Gastrocnemius medialis (tissue), 4 donors: ENCODE data around the gene INTS11. TPM values are rescaled to one million over a fixed set of nuclear protein-coding genes. Genes with fewer than 3 reads are reported as not detected.

Experiments used
- ATAC-seq, 2 donors: fragments of 150-250 bp; one replicate each; pipeline ENCODE4 v1.9.1; 2016
- DNase-seq, 2 donors: peaks; one replicate each; pipeline ENCODE4 v3.0.0-alpha.2; 2019
- H3K27ac ChIP-seq, 4 donors: fragments of 200-600 bp; sonication (generic); 1 replicate in 1 of 4; 2 replicates in 3 of 4; pipeline ENCODE4 v1.5.1; 2016 to 2018; ENCODE audit warnings: mild to moderate bottlenecking in 2 of 4, moderate library complexity in 1 of 4
- H3K27me3 ChIP-seq, 3 donors: fragments of 200-600 bp; sonication (generic) in 2 of 3; 1 replicate in 1 of 3; 2 replicates in 2 of 3; pipeline versions ENCODE4 v1.5.1 to v1.6.0; 2016 to 2019; ENCODE audit warnings: mild to moderate bottlenecking in 1 of 3, moderate library complexity in 1 of 3
- H3K36me3 ChIP-seq, 2 donors: fragments of 200-600 bp; sonication (generic) in 1 of 2; one replicate each; pipeline ENCODE4 v1.5.1; 2017 to 2018
- H3K4me1 ChIP-seq, 2 donors: fragments of 200-600 bp; sonication (generic) in 1 of 2; one replicate each; pipeline ENCODE4 v1.5.1; 2016 to 2017; ENCODE audit warnings: mild to moderate bottlenecking in 2 of 2
- H3K4me3 ChIP-seq, 4 donors: fragments of 200-600 bp; sonication (generic) in 3 of 4; 1 replicate in 1 of 4; 2 replicates in 3 of 4; pipeline ENCODE4 v1.5.1; 2016 to 2019; ENCODE audit warnings: mild to moderate bottlenecking in 2 of 4
- H3K9me3 ChIP-seq, 3 donors: fragments of 200-600 bp; sonication (generic) in 2 of 3; 1 replicate in 1 of 3; 2 replicates in 2 of 3; pipeline ENCODE4 v1.5.1; 2016 to 2019
- POLR2A ChIP-seq, 2 donors: fragments of 450-650 bp; IDR thresholded peaks; one replicate each; pipeline ENCODE4 v1.6.1; 2017; ENCODE audit warnings: antibody characterized with exemption in 2 of 2, mild to moderate bottlenecking in 2 of 2, moderate library complexity in 2 of 2
- in situ Hi-C, 4 donors: fragments of 200-750 bp; cut with MboI; loops; one replicate each; pipeline versions ENCODE4 v1.15.0 to v1.8.0; 2017; ENCODE audit warnings: low sequenced_read_pairs in 4 of 4
- intact Hi-C: fragments of 100-400 bp; cut with DNase I; formaldehyde crosslinking; loops from one replicate; pipeline ENCODE4 v1.15.1; 2023; ENCODE audit warnings: low total_unique reads
- total RNA-seq, 4 donors: library from RNA; depleted of rRNA; stranded (reverse); fragments of >200 nt; gene quantifications; one replicate each; pipeline versions ENCODE4 v1.1.0 to v1.2.3, GENCODE V29; 2016
- TF ChIP-seq, protein P1 (sequence below), 5 experiments: fragments of 450-650 bp in 3 of 5; fragments of 200-600 bp in 2 of 5; sonication (generic) in 2 of 5; IDR thresholded peaks in 4 of 5; conservative IDR thresholded peaks in 1 of 5; 1 replicate in 4 of 5; 2 replicates in 1 of 5; pipeline ENCODE4 v1.5.1; 2016 to 2019; ENCODE audit warnings: antibody characterized with exemption in 5 of 5, mild to moderate bottlenecking in 3 of 5, moderate library complexity in 3 of 5

The INTS11 gene
- total RNA-seq, 4 donors from 2014 or later, result 74.0 to 94.4 (median 84.7) TPM

DNA sequence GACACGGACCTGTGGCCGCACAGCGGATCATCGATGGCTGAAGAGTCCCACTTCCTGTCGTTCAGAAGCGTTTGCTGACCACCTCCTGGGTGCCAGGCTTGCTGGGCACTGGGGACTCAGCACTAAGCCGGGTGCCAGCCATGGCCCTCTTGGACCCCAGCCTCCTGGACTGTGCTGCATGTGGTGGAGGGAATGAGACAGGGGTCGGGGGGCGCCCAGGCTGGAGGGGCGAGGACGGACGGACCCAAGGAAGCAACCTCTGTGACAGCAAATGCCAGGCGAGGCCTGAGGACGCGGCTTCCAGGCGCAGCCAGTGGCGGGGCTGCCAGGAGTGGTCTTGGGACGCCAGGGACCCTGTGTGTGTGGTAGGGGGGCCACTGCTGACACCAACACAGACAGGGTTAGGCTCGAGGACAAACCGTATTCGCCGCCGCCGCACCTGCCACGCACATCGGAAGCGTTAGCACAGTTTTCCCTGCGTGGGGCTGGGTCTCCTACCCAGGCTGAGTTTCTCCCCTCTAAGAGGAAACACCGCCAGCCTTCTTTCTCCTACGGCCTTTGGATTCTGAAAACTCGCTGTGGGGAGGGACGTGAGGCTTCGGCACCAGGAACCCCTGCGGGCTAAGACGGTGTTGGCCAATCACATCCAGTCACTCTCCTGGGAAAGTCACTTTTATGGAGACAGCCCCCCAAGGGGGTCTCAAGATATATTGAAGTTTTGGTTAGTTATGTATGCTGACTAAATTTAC, 36.9 kb upstream of the INTS11 start:
- H3K27ac ChIP-seq, result peak overlapping the region; percentile 28 to 80 (median 59)

DNA sequence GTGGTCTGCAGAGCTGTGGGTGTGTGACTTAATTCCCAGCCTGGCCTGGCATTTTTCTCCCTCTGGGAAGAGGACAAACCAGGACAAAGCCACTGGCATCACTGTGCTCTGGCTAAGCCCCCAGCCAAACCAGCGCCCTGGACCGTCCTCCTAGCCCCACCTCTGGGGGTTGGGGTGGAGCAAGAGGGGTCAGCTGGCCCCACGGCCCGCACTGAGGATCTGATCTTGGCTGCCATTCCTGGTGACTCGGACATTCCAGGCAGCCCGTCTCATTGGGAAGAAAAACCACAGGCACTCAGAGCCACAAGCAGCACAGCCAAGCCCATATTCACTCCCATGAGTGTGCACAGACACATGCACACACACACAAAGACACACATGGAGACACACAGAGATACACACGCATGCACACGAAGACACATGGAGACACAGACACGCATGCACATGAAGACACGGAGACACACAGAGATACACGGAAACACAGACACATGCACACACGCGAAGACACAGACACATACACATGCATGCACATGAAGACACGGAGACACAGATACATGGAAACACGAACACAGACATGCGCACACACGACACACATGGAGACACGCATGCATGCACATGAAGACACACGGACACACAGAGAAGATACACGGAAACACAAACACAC, 36.2 kb upstream of the INTS11 start:
- DNase-seq, result peak in 1 of 2 donors; percentile 78
- in situ Hi-C loops, result no loop called here

More for the DNA sequence above, 36.9 kb upstream of the INTS11 start:
- no peaks in the 10 kb centered on the region for H3K9me3 ChIP-seq
- peaks cover 29 to 42% (median 31%) of the 10 kb centered on the region in 3 donors for H3K27me3 ChIP-seq
- H3K4me3 ChIP-seq, result no peak overlapping the region
- in situ Hi-C loops (no loop called here), intact Hi-C loops (no loop called here)
- peaks cover 9 to 31% of the 10 kb centered on the region in 2 donors for H3K4me1 ChIP-seq
- no peak for DNase-seq
- no peaks in the 10 kb centered on the region for H3K36me3 ChIP-seq
- no peak for ATAC-seq
- no peak for TF ChIP-seq POLR2A (IDR thresholded peaks at IDR 0.05)
- TF ChIP-seq, protein P1, sequence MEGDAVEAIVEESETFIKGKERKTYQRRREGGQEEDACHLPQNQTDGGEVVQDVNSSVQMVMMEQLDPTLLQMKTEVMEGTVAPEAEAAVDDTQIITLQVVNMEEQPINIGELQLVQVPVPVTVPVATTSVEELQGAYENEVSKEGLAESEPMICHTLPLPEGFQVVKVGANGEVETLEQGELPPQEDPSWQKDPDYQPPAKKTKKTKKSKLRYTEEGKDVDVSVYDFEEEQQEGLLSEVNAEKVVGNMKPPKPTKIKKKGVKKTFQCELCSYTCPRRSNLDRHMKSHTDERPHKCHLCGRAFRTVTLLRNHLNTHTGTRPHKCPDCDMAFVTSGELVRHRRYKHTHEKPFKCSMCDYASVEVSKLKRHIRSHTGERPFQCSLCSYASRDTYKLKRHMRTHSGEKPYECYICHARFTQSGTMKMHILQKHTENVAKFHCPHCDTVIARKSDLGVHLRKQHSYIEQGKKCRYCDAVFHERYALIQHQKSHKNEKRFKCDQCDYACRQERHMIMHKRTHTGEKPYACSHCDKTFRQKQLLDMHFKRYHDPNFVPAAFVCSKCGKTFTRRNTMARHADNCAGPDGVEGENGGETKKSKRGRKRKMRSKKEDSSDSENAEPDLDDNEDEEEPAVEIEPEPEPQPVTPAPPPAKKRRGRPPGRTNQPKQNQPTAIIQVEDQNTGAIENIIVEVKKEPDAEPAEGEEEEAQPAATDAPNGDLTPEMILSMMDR (IDR thresholded peaks at IDR 0.05 in 4 of 5, conservative IDR thresholded peaks at IDR 0.05 in 1 of 5), result no peak

DNA sequence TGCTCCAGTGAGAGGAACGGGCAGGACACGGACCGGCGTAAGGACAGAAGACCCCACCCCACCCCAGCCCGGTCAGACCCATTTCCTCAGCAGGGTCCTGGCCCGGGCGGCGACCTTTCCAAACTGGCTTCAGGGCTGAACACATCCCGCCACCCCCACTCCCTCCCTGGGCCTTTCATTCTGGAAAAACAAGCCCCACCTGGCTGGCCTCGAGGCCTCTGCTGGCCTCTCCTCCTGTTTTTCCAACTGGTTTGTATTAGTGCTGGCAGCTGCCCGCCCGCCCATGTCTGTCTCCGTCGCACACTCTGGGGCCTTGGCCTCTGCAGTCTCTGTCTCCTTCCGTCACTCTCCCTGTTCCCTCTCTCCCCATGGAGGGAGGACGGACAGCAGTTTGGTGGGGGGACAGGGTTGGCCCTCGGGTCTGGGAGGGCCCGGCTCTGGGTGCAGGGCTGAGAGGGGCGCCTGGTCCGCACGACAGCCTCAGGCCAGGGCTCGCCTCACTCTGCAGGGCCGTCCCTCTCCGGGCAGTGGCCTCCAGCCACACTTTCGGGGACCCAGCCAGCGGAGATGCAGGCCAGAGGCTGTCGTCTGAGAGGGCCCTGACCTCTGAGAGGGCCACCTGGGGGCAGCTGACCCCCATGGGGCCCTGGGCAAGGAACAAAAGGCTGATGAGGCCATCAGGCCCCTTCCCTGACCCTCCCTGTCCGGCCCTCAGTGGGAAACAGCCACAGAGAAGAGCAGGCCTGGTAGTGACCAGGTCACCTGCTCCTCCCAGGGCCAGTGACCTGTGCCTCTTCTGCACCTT, 35.4 kb upstream of the INTS11 start:
- Histone ChIP-seq H3K9me3 (no peaks in the 10 kb centered on the region), H3K4me3 (no peak overlapping the region), H3K36me3 (no peaks in the 10 kb centered on the region), H3K27ac (peak overlapping the region; percentile 65 to 80 (median 72)), H3K4me1 (peaks cover 9 to 36% of the 10 kb centered on the region in 2 donors), H3K27me3 (peaks cover 29 to 46% (median 35%) of the 10 kb centered on the region in 3 donors)
- ATAC-seq, result peak in 1 of 2 donors; percentile 14
- in situ Hi-C loops (no loop called here), intact Hi-C loops (no loop called here)
- TF ChIP-seq POLR2A (IDR thresholded peaks at IDR 0.05), result no peak
- TF ChIP-seq, protein P1 (IDR thresholded peaks at IDR 0.05 in 4 of 5, conservative IDR thresholded peaks at IDR 0.05 in 1 of 5), result no peak
- DNase-seq, result peak in 1 of 2 donors; percentile 1

More for the DNA sequence above, 36.2 kb upstream of the INTS11 start:
- TF ChIP-seq POLR2A (IDR thresholded peaks at IDR 0.05), result no peak
- TF ChIP-seq, protein P1 (IDR thresholded peaks at IDR 0.05 in 4 of 5, conservative IDR thresholded peaks at IDR 0.05 in 1 of 5), result no peak
- intact Hi-C loops, result no loop called here
- H3K36me3 ChIP-seq, result no peaks in the 10 kb centered on the region
- ATAC-seq, result peak; percentile 53 to 58
- H3K27me3 ChIP-seq, result peaks cover 29 to 46% (median 35%) of the 10 kb centered on the region in 3 donors
- peak overlapping the region; percentile 65 to 80 (median 72) for H3K27ac ChIP-seq
- peaks cover 9 to 36% of the 10 kb centered on the region in 2 donors for H3K4me1 ChIP-seq
- no peak overlapping the region for H3K4me3 ChIP-seq
- no peaks in the 10 kb centered on the region for H3K9me3 ChIP-seq

DNA sequence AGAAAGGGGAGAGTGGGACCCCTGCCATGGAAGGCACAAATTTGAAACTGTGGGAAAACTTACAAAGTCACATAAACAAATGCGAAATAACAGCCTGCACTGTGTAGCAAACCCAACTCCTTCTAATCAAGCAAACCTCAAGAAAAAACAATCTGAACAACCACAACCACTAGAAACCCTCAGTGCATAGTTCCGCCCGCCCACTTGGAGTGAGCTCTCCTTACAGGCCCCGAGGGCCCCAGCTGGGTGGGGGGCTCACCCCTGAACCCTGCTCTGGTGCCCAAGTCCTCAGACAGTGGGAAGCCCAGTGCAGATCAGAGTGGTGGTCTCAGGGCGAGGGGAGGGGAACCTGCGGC, 34.8 kb upstream of the INTS11 start:
- DNase-seq (no peak), ATAC-seq (no peak)
- intact Hi-C loops (no loop called here), in situ Hi-C loops (no loop called here)
- Histone ChIP-seq H3K4me1 (peaks cover 9 to 37% of the 10 kb centered on the region in 2 donors), H3K27me3 (peaks cover 29 to 46% (median 35%) of the 10 kb centered on the region in 3 donors), H3K36me3 (no peaks in the 10 kb centered on the region), H3K4me3 (no peak overlapping the region), H3K27ac (peak overlapping the region; percentile 65 to 80 (median 72)), H3K9me3 (no peaks in the 10 kb centered on the region)
- TF ChIP-seq POLR2A (IDR thresholded peaks at IDR 0.05), result no peak
- TF ChIP-seq, protein P1 (IDR thresholded peaks at IDR 0.05 in 4 of 5, conservative IDR thresholded peaks at IDR 0.05 in 1 of 5), result no peak
